Ecto neural progenitor cell (in vitro differentiated cells): ENCODE data around the gene NFKBIB.
"Not testable (repeated sequence)": the region's sequence is repeated elsewhere in the genome, so short reads cannot be mapped to it uniquely, and the experiment has no call there.

Experiments
- DNase-seq: peaks from one replicate; pipeline ENCODE4 v3.0.0-alpha.2; 2018; ENCODE audit warnings: low spot score

NFKBIB gene

DNA sequence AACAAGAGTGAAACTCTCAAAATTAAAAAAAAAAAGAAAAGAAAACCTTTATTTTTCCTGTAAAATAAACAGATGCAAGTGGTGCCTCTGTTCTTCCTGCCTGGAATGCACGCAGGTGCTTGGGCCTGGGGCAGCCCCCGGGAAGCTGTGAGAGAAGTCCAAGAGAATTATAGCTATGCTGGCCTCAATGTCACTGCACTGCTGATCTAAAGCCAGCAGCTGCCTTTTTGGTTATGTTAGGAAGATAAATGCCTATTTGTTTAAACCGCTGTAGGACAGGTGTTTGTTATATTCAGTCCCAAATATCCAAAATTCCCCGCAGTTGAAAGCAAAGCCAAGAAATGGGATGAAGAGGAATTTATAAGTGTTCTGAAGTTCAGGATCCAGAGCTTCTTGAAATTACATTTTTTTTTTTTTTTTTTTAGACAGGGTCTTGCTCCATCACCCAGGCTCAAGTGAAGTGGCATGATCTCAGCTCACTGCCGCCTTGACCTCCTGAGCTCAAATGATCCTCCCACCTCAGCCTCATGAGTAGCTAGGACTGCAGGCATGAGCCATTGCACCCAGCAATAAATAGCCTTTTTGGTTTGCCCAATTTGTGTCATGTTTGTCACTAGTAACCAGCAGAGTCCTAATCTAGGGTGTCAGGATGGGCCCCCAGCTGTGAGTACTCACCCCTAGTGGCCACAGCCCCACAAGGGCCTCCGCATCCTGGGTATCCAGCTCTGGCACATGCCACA lies 23.9 kb upstream of the NFKBIB start:
- no peak for DNase-seq

DNA sequence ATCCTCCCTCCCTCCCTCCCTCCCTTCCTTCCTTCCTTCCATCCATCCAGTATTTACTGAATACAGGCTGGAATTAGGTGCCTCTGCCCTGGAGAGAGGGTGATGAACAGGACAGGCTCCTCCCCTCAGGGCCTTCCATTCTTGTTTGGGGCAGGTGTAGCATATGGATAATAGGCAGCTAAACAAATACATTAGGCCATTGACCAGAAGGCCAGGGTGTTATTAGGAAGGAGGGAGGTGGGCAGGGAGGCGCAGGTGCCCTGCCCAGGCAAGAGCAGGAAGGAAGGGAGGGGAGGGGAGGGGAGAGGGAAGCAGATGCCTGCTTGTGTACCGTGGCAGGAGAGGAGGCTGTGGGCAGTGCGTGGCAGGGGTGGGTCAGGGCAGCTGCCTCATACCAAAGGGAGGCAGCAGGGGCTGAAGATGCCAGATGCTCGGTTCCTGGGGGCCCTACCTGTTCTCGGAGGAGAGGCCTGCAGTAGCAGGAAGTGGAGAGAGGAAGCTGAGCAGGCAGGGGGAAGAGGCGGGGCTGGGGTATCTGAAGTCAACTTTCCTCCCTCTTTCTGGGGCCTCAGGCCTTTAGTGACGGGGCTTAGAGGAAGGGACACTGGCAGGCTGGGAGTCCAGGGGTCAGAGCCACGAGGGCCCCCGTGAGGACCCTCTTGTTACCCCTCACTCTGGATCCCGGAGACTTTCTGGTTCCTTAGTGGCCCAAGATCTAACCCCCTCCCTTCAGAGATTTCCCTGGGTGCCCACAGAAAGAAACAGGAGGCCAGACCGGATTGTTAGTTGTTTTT lies 21.8 kb upstream of the NFKBIB start, which contains the start of gene RINL:
RINL (minus strand) TSS at position 495 of the 794 bp plus-strand sequence. CDS start 1,533 bp downstream, outside the sequence.
- DNase-seq, result no peak

DNA sequence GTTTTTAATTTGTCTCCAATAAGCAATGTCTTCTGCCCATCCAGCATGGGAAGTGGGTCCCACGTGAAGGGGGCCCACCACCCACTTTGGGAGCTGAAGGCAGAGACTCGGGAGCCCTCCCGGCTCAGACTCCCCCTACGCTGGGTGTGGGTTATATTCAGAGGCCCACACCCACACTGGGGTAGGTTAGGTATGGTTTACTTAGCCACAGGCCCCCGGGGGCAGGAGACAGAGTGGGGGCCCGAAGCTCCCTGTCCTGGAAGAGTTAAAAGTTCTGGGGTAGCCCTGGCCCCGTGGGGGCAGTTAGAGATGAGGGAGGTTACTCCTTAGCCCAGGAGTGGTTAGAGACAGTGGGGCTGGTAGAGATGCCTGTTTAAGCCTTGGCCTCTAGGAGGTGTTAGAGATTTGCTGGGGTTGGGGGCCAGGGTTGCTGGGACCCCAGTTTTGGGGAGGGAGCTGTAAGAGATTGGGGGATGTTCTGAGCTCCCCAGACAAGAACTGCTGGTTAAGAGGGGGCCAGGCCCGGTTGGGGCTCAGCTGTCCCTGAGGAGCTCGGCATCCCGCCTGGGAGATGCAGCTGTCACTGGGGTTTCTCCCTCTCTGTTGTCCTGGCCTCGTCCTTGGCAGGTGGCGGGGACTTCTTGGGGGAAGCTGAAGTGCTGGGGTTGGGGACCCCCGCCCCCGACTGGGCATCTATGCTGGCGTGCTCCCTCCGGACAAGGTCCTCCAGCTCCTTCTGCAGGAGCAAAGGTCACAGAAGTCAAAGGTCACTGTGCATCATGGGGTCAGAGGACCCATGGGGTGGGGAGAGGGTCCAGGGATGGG lies 21.0 kb upstream of the NFKBIB start:
- DNase-seq, result no peak

DNA sequence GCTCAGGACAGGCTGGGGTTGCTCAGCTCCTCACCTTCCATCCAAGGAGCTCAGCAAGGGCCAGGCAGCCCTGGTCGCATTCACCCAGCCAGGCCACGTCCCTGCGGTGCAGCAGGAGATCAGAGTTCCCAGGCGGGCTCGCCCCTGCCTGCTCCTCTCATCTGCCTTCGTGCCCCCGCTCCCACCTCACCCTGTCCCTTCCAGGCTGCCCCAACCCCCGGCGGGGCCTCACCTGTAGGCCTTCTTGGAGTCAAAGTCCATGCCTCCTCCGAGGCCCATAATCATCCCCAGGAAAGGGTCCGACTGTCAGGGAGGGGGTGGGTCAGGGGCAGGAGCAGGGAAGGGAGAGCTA lies 20.4 kb upstream of the NFKBIB start:
- no peak for DNase-seq

DNA sequence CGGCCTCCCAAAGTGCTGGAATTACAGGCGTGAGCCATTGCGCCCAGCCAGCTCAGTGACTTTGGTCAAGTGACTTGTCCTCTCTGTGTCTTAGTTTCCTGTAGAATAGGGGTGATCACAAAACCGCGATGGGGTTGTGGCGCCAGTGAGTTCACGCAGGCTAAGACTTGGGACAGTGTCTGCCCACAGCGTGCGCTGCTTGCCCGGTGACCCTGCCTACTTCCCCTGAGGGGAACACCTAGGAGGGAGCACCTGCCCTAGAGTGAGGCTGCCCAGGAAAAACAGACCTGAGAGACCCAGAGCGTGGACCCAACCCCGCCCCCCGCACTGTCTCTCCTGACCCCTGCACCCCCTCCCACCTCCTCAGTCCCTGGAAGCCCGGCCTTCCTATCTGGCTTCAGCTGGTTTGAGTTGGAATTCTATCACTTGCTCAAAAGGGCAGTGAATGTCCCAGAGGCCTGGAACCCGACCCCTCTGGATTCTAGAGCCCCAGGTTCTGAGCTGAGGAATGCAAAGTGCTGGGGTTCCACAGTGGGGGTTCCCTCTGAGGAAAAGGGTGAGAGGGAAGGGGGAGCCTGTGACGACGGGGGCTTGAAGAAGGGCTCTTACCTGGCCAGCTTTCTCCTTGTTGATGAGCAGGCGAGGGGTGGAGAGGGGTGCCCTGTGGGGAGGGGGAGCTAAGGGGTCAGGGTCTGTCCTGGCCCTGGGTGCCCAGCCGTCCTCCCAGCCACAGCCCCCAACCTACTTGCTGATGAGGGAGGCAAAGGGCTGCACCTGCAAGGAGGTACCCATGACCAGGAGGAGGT lies 19.5 kb upstream of the NFKBIB start:
- no peak for DNase-seq

DNA sequence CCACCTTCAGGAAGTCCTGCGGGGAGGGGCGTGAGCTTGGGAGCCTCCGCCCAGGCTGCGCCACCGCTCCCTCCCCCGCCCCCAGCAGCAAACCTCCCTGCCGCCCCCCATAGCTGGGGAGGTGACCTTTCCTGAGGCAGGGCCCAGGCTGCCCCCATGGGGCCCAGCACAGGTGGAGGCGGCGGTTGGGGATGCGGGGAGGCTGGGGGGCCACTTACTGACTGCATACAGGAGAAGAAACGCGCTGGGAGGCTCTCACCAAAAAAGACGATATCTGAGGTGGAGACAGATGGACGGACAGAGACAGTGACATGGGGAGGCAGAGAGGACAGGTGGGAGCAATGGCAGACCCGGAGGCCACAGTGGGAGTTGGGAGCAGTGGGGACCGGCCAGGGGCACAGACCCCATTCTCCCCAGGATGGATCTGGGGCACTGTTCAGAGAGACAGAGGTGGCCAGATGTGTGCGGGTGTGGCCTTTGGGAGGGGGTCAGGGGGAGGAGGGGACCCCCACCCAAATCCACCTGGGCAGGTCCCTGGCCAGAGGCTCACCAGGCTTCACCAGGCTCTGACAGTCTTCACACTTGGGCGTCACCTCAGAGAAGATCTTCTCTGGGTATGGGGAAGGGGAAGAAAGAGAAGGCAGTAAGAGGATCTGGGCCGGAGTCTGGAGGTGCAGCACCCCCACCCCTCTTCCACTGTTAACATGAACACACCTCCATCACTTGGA lies 18.7 kb upstream of the NFKBIB start:
- DNase-seq, result no peak

GRCh38 chr19:38883286-38883685 lies 16.5 kb upstream of the NFKBIB start:
- no peak for DNase-seq

- not testable (repeated sequence) for DNase-seq
Measured at GRCh38 chr19:38884691-38885090, 15.1 kb upstream of the NFKBIB start.

DNA sequence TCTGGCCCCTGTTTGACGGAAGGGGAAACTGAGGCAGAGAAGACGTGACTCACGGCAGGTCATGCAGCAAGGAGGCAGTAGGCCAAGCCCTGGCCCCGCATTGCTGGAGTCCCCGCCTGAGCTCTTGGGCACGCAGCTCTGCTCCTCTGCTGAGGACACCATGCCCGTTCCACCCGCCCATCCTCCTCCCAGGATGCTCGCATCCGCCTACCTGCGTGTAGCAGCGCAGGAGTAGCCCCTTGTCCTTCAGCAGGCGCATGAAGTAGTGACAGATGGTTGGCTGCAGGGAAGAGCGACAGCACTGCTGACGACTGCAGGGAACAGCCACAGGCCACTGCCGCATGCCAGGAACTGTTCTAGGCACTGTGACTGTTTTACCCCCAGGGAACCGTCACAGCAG lies 10.9 kb upstream of the NFKBIB start:
- DNase-seq, result no peak

GRCh38 chr19:38889803-38890202 lies 10.0 kb upstream of the NFKBIB start:
- no peak for DNase-seq

DNA sequence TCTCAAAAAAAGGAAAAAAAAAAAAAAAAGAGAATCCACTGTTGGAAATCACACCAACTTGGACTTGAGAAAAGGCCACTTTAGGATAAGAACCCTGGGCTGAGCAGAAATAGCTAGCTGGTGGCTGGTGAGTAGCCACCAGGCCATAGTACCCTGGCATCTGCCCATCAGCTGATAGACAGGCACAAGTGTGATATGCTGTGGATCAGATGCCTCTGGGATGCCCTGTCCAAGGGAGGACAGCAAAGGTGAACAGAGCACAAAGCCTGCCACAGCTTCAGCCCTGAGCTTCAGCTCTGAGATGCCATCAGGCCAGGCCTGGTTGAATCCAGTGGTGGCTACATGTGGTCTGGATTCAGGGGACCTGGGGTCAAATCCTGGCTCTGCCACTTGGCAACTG lies 9.1 kb upstream of the NFKBIB start:
- no peak for DNase-seq

GRCh38 chr19:38891771-38892170 lies 8.0 kb upstream of the NFKBIB start:
- DNase-seq, result no peak

DNA sequence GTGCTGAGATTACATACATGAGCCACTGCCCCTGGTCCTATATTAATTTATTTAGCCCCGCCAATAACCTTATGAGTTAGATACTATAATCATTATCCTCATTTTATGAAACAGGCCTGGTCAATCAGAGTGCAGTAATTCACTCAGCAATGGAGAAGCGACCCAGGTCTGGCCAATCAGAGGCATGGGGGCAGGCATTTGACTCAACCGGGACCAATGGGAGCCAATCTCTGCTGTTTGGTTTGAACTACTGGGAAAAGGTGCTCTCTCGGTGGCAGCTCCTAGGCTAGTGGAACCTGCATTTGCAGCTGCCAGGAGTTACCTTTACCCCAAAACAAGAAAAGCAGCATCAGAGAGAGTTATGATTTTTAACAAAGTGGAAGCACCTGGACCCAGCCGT lies 6.9 kb upstream of the NFKBIB start:
- DNase-seq, result no peak

DNA sequence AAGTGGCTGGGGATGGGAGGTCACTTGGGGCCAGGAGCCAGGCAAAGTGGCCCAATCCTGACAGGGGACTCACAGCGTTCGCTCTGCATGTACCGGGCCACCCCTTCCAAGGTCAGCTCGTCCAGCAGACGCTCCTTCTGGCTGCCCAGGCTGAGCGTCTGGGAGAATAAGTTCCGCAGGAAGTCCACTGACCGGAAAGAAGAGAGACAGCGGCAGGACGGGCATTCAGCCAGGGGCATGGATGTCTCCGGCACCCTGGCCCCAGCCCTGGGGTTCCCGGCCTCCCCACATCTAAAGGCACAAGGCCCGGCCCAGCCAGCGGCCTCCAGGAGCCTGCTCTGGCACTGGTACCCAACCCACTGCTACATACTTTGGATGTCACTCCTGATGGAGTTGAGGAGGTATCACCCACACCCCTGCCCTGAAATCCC lies 6.4 kb upstream of the NFKBIB start:
- no peak for DNase-seq

DNA sequence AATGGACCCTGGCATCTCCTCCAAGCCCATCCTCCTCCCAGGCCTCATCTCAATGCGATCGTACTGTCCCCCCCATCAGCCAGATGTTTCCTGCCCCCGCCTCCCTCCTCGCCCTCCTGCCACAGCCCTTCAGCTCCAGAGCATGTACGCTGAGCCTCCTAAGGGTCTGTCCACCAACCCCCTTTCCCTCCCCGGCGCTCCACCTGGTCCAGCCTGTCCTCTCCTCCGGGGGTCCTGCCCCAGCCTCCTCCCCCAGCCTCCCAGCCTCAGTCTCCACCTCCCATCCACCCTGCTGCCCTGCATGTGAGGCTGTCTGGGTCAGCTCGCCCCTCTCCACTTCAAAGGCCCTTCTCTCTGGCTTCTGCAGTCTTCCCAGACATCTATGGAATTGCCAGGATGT lies 4.8 kb upstream of the NFKBIB start:
- DNase-seq, result no peak

GRCh38 chr19:38898788-38899446 lies 852 bp upstream of the NFKBIB start:
- DNase-seq, result no peak

DNA sequence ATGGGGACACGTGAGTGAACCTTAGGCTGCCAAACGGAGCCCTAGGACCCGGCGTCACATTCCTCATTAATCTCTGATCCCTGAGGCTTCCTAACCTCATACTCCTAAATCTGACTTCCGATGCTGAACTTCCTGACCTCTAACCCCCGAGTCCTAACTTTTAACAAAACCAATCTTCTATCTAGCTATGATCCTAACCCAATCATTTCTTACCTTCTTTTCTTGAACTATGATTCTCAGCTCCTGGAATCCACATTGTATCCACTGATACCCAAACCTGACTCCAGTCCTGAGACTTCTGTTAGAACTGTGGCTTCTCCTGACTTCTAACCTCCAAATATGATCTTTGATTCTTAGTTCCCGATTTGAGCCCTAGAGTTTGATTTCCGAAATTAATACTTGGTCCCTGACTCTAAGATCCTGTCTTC lies 447 bp downstream of the NFKBIB start:
- DNase-seq, result no peak

DNA sequence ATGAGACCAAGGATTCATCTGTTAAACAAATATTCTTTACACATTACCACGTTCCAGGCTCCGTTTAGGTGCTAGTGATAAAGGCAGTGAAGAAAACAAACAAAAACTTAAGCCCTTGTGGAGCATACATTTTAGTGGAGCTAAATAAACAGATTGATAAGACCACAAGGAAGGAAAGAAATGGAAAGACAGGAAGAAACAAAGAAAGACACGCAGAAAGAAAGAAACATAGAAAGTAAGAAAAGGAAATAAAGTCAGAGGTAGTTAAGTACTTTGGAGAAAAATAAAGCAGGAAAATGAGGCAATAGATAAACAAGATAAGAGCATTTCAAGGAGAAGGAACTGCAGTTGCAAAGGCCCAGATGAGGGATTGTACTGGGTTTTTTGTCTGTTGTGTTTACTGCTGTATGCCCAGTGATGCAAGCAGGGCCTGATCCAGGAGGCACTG lies 998 bp downstream of the NFKBIB start:
- DNase-seq, result no peak

DNA sequence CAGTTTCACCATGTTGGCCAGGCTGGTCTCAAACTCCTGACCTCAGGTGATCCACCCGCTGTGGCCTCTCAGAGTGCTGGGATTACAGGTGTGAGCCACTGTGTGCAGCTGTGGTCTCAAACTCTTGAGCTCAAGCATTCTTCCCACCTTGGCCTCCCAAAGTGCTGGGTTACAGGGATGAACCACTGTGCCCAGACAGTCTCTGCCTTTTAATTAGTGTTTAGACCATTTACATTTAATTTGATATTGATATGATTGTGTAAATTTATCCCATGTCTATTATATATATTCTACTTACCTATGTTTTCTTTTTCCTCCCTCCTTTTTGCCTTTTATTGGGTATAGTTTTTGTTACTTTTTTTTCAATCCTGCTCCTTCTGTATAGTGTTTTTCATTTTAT lies 1.9 kb downstream of the NFKBIB start:
- DNase-seq, result no peak
